ENCODE results near the gene TPSAB1. TPM values are rescaled to one million over a fixed set of nuclear protein-coding genes. Genes with fewer than 3 reads are reported as not detected.

Gene TPSAB1
- total and polyA plus RNA-seq, 10 of the 15 experiments (the other 5 are each of a cell fraction or from before 2014, with no cell fraction given): 0.06 TPM; not detected in 9

GRCh38 chr16:1212616-1213194 is 27.8 kb upstream of the TPSAB1 start:
- H3K9ac ChIP-seq (ENCODE audit: control insufficient read depth, insufficient read depth, low read length): no peak overlapping the region
- no peak overlapping the region for H3K27ac ChIP-seq (ENCODE audit: control insufficient read depth, insufficient read depth)
- no peak overlapping the region for H3K4me3 ChIP-seq
- in situ Hi-C loops (cut with MboI) (no loop called here), intact Hi-C loops (cut with micrococcal nuclease; ENCODE audit: unreplicated experiment) (no loop called here)
- no TSS peak for BruUV-seq (replicated peaks)
- H3K27me3 ChIP-seq (replicated peaks in 1 of 2; ENCODE audit: control insufficient read depth in 2 of 2, insufficient read depth in 2 of 2, low read length in 1 of 2): no peaks in the 10 kb centered on the region
- no peak for ATAC-seq
- SMC1A ChIA-PET (ENCODE audit: uncharacterized antibody, unreplicated experiment): no interaction called here
- H3K79me2 ChIP-seq (ENCODE audit: control insufficient read depth, insufficient read depth, low read length): no peaks in the 10 kb centered on the region
- 73% methylated on average over 33 of the region's 40 CpGs for WGBS (ENCODE audit: insufficient coverage, insufficient replicate concordance, low lambda C conversion rate, missing lambda C conversion rate)
- POLR2A ChIA-PET: no interaction called here
- H3K4me1 ChIP-seq (ENCODE audit: control insufficient read depth, insufficient read depth, low read length): no peaks in the 10 kb centered on the region
- H3K36me3 ChIP-seq (ENCODE audit: control insufficient read depth in 2 of 2, insufficient read depth in 2 of 2, low read length in 1 of 2): no peaks in the 10 kb centered on the region
- no peak overlapping the region for H3K4me2 ChIP-seq (ENCODE audit: control insufficient read depth, insufficient read depth)
- FAIRE-seq: no peak
- RAD21 ChIA-PET (ENCODE audit: unreplicated experiment): no interaction called here
- H4K20me1 ChIP-seq (ENCODE audit: control insufficient read depth, insufficient read depth): no peaks in the 10 kb centered on the region
- no peak overlapping the region for H2AFZ ChIP-seq (ENCODE audit: control insufficient read depth, low read depth, low read length)
- TF ChIP-seq ZNF384 (IDR thresholded peaks at IDR 0.05; ENCODE audit: borderline replicate concordance, low read depth, low read length): no peak
- TF ChIP-seq SKIL (IDR thresholded peaks at IDR 0.05; ENCODE audit: low read depth, poor library complexity, severe bottlenecking): no peak
- no peak for TF ChIP-seq CBX5 (IDR thresholded peaks at IDR 0.05; ENCODE audit: low read depth)
- TF ChIP-seq NFYB (IDR thresholded peaks at IDR 0.05; ENCODE audit: insufficient read depth, low read depth, low read length): no peak
- TF ChIP-seq WRNIP1 (IDR thresholded peaks at IDR 0.05; ENCODE audit: borderline replicate concordance, low read depth, low read length): no peak
- no peak for TF ChIP-seq MYB (IDR thresholded peaks at IDR 0.05; ENCODE audit: borderline replicate concordance, low read depth, low read length)
- TF ChIP-seq TCF3 (IDR thresholded peaks at IDR 0.05; ENCODE audit: borderline replicate concordance, insufficient read depth, low read depth, low read length): no peak
- no peak for TF ChIP-seq FOXK2 (IDR thresholded peaks at IDR 0.05)
- no peak for TF ChIP-seq ETV6 (conservative IDR thresholded peaks at IDR 0.05 in 1 of 2, IDR thresholded peaks at IDR 0.05 in 1 of 2; ENCODE audit: borderline replicate concordance in 1 of 2, low read depth in 1 of 2)
- TF ChIP-seq NR2F1 (conservative IDR thresholded peaks at IDR 0.05): no peak
- TF ChIP-seq NFIC (IDR thresholded peaks at IDR 0.05; ENCODE audit: low read depth, low read length): no peak
- no peak for TF ChIP-seq CHD4 (IDR thresholded peaks at IDR 0.05)
- TF ChIP-seq HCFC1 (IDR thresholded peaks at IDR 0.05; ENCODE audit: low read length): no peak
- CTCF ChIA-PET: no interaction called here
- no peaks in the 10 kb centered on the region for H3K9me3 ChIP-seq (replicated peaks; ENCODE audit: control insufficient read depth, insufficient read depth, low read length)
- no peak for DNase-seq (ENCODE audit: low read depth, low spot score)

All from GM12878 (cell line).